Measurements from ENCODE around the gene SLC24A4. TPM values are rescaled to one million over a fixed set of nuclear protein-coding genes. Genes with fewer than 3 reads are reported as not detected.

SLC24A4 gene
- total RNA-seq, 1 donor from 2014 or later, result 3.5 TPM

DNA sequence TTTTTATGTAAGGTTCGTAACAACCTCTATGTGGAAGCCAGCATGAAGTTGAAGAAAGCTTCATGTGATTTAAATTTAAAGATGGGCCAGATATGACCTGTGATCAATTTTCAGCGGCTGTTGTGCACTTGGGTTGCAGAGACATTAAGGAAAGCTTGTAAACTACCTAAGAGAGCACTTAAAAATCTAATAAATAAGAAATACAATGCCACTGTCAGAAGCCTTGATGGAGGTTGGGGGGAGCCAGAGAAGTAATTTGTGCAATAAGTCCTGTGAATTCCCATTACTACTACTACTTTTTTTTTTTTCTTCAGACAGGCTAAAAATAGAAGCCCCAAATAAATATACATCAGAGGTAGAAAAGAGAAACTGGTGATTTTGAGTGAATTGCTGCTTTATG, 30.3 kb upstream of the SLC24A4 start:
- H3K4me1 ChIP-seq, result no peaks in the 10 kb centered on the region
- no peak overlapping the region for H3K4me3 ChIP-seq
- TF ChIP-seq, protein P1, sequence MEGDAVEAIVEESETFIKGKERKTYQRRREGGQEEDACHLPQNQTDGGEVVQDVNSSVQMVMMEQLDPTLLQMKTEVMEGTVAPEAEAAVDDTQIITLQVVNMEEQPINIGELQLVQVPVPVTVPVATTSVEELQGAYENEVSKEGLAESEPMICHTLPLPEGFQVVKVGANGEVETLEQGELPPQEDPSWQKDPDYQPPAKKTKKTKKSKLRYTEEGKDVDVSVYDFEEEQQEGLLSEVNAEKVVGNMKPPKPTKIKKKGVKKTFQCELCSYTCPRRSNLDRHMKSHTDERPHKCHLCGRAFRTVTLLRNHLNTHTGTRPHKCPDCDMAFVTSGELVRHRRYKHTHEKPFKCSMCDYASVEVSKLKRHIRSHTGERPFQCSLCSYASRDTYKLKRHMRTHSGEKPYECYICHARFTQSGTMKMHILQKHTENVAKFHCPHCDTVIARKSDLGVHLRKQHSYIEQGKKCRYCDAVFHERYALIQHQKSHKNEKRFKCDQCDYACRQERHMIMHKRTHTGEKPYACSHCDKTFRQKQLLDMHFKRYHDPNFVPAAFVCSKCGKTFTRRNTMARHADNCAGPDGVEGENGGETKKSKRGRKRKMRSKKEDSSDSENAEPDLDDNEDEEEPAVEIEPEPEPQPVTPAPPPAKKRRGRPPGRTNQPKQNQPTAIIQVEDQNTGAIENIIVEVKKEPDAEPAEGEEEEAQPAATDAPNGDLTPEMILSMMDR (IDR thresholded peaks at IDR 0.05), result no peak
- H3K9me3 ChIP-seq, result no peaks in the 10 kb centered on the region
- no peak overlapping the region for H3K27ac ChIP-seq
- H3K27me3 ChIP-seq (ENCODE audit: low read depth), result peaks cover 4% of the 10 kb centered on the region
- DNase-seq (no peak), ATAC-seq (no peak)
- H3K36me3 ChIP-seq, result no peaks in the 10 kb centered on the region
- intact Hi-C loops (cut with DNase I), result no loop called here

DNA sequence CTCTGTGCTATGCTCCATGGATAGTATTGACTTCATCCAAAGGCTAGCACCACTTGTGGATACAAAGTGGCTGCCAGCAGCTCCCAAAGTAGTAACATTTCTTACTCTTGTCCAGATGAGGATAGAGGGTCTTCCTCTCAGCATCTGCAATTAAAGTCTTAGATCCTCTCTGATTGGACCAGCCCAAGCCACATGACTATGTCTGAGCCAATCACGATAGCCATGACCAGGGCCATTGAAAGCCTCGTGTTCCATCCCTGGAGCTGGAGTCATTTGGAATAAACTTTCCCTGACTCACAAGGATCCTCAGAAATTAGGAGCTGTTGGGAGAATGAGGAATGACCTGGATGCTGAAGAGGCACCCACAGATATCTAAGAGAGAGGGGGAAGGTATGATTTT, 28.5 kb upstream of the SLC24A4 start:
- intact Hi-C loops (cut with DNase I), result no loop called here
- H3K27ac ChIP-seq, result no peak overlapping the region

DNA sequence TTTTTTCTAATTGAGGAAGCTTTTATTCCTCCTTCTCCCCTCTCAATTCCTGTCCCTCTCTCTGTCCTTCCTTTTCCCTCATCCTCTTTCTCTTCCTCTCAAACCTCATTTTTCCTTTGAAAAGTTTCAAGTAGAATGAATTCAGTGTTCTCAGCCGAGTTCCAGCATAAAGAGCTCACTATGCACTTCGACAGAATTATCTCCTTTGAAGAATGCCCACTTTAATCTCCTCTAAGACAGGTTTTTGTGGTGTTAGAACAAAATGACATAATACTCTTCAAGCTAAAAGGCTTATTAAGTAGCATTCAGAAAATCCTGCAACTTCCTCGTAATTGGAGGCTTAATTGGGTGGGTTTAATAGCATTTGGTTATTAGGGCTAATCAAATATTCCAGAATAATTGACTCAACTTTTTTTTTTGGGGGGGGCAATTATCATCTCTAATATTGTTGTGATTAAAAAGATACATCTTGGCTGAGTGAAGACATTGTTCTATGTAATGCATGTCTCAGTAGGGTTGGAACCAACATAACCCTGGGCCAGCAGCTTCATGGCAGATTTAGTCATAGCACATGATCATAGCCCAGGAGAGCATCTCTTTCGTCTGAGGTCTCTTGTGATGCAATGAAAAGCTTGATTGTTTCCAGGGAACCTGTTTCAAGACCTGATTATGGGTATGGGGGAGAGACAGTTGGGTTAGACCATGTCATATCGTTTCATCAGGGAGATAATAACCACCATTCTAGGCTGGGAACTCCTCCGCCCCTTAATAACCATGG, 25.0 kb upstream of the SLC24A4 start:
- DNase-seq (no peak), ATAC-seq (no peak)
- Histone ChIP-seq H3K4me1 (no peaks in the 10 kb centered on the region), H3K27ac (no peak overlapping the region), H3K9me3 (no peaks in the 10 kb centered on the region), H3K4me3 (no peak overlapping the region), H3K36me3 (no peaks in the 10 kb centered on the region), H3K27me3 (ENCODE audit: low read depth) (peaks cover 28% of the 10 kb centered on the region)
- TF ChIP-seq, protein P1 (IDR thresholded peaks at IDR 0.05), result no peak
- intact Hi-C loops (cut with DNase I), result no loop called here

More for the DNA sequence above, 28.5 kb upstream of the SLC24A4 start:
- no peak for ATAC-seq
- Histone ChIP-seq H3K4me1 (no peaks in the 10 kb centered on the region), H3K36me3 (no peaks in the 10 kb centered on the region), H3K9me3 (no peaks in the 10 kb centered on the region), H3K4me3 (no peak overlapping the region), H3K27me3 (ENCODE audit: low read depth) (peaks cover 13% of the 10 kb centered on the region)
- TF ChIP-seq, protein P1 (IDR thresholded peaks at IDR 0.05), result no peak
- DNase-seq, result no peak

DNA sequence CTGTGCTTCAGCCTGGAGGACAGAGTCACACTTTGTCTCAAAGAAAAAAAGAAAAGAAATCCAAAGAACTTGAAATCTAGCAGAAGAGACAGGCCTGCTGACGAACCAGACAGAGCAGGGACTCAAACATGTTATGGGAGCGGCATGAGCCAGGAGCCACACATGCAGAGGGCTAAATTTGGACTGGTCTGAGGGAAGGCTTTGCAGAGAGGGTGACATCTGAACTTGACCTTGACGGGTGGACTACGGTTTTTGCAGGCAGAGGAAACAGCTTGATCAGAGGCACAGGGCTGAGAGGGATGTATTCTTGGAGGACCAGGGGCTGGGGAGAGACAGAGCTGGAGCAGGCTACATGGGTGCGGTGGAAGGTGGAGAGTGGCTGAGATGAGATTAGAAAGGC, 20.5 kb upstream of the SLC24A4 start:
- no peak for ATAC-seq
- no peaks in the 10 kb centered on the region for H3K4me1 ChIP-seq
- H3K4me3 ChIP-seq, result no peak overlapping the region
- no peak for DNase-seq
- no peaks in the 10 kb centered on the region for H3K36me3 ChIP-seq
- intact Hi-C loops (cut with DNase I), result no loop called here
- no peaks in the 10 kb centered on the region for H3K9me3 ChIP-seq
- peaks cover 24% of the 10 kb centered on the region for H3K27me3 ChIP-seq (ENCODE audit: low read depth)
- H3K27ac ChIP-seq, result no peak overlapping the region
- TF ChIP-seq, protein P1 (IDR thresholded peaks at IDR 0.05), result no peak

DNA sequence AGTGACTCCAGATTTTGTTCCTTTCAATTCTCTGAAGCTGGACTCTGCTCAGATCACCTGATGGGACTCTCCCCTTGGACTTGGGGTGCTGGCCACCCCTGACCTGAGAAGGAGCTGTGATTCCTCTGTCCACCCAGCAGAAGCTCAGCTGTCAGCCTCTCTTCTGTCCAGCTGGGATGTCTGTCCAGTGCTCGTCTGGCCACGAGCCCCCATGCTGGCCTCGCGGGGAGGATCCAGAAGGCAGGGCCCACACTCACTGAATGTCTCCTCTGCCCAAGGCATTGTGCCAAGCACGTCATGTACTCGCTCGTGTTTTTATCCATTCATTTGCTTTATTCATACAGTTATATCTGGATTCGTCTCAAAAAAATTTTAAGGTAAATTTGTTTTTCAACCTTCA, 14.2 kb upstream of the SLC24A4 start:
- no peak overlapping the region for H3K4me3 ChIP-seq
- H3K27me3 ChIP-seq (ENCODE audit: low read depth), result peaks cover 4% of the 10 kb centered on the region
- no peaks in the 10 kb centered on the region for H3K36me3 ChIP-seq
- no peaks in the 10 kb centered on the region for H3K4me1 ChIP-seq
- no peak for ATAC-seq
- no peaks in the 10 kb centered on the region for H3K9me3 ChIP-seq
- no peak overlapping the region for H3K27ac ChIP-seq
- DNase-seq, result no peak
- TF ChIP-seq, protein P1 (IDR thresholded peaks at IDR 0.05), result no peak
- intact Hi-C loops (cut with DNase I), result no loop called here

Measured in lower lobe of right lung (tissue), 2 donors.